ENCODE data around the gene KLRC3.
"Not testable (repeated sequence)": the region's sequence is repeated elsewhere in the genome, so short reads cannot be mapped to it uniquely, and the experiment has no call there.

GRCh38 chr12:10394531-10395152 is 25.8 kb downstream of the KLRC3 start:
- TF ChIP-seq, protein P1, sequence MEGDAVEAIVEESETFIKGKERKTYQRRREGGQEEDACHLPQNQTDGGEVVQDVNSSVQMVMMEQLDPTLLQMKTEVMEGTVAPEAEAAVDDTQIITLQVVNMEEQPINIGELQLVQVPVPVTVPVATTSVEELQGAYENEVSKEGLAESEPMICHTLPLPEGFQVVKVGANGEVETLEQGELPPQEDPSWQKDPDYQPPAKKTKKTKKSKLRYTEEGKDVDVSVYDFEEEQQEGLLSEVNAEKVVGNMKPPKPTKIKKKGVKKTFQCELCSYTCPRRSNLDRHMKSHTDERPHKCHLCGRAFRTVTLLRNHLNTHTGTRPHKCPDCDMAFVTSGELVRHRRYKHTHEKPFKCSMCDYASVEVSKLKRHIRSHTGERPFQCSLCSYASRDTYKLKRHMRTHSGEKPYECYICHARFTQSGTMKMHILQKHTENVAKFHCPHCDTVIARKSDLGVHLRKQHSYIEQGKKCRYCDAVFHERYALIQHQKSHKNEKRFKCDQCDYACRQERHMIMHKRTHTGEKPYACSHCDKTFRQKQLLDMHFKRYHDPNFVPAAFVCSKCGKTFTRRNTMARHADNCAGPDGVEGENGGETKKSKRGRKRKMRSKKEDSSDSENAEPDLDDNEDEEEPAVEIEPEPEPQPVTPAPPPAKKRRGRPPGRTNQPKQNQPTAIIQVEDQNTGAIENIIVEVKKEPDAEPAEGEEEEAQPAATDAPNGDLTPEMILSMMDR (IDR thresholded peaks at IDR 0.05): not testable (repeated sequence)
- not testable (repeated sequence) for TF ChIP-seq POLR2A (IDR thresholded peaks at IDR 0.05)
